GM10248 (cell line): Measurements from ENCODE around the gene IQGAP3.
A peak's percentile ranks its signal among the peaks of the same experiment; 100 is the strongest.

Source experiments
- CTCF ChIA-PET: fragments of 300-600 bp; sonication (Branson Sonifier 250); formaldehyde crosslinking; extraction: SDS; loops from one replicate; lab custom pipeline; 2021; ENCODE audit warnings: antibody characterized with exemption; lab: Yijun Ruan, JAX
- POLR2A ChIA-PET: fragments of 350-650 bp; sonication (Branson Sonifier 250); formaldehyde crosslinking; extraction: SDS; loops from one replicate; lab custom pipeline; 2020; ENCODE audit warnings: antibody characterized with exemption; lab: Yijun Ruan, JAX
- DNase-seq: peaks from one replicate; pipeline ENCODE4 v3.0.0; 2012; ENCODE audit errors: extremely low spot score
- TF ChIP-seq, protein P1 (sequence below): IDR thresholded peaks from 2 replicates; pipeline ENCODE4 v1.5.1; 2012; ENCODE audit warnings: mild to moderate bottlenecking, low read depth; ENCODE audit errors: extremely low read depth, missing control alignments, control extremely low read depth

The IQGAP3 gene

DNA sequence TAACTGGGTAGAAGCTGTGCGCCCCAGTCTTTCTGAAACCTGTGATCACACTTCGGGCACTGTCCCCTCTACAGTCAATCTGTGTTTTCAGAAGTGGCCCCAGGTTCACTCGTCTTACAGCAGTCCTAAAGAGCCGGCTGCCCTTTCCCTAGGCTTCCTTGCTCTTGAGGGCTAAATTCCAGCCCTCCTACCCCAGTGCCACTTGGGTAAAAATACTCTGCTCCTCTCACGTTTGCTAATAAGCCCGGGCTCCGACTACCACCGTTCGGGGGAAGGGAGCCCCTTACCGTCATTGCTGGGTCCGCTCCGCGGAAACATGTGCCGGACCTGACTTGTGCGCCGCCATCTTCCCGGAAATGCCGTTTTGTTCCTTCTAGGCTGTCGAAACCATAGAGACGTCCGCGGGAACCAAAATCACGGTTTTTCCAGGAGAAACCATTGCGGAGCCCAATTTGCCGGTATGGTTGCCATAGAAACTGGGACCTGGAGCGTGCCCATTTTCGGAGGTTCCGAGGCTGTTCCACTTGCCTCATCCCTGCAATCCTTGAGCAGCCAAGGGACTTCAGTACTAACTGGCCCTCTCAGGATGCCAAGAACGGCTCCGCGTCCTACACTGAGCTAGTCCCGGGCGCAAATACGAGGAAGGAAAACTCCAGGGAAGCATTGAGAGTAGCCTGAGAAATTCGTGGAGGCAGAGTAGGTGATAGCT is 28.9 kb upstream of the IQGAP3 start, which contains the start of gene GPATCH4:
GPATCH4 (minus strand) TSS at position 358 of the 709 bp plus-strand sequence.
- CTCF ChIA-PET, result interaction anchor here (0.7 to 3.3 kb wide), 13 partner anchors 10 to 215 kb away, joined by 3 to 14 read pairs (median 4); partner anchors contain the start of genes HAPLN2 and NAXE
- TF ChIP-seq, protein P1, sequence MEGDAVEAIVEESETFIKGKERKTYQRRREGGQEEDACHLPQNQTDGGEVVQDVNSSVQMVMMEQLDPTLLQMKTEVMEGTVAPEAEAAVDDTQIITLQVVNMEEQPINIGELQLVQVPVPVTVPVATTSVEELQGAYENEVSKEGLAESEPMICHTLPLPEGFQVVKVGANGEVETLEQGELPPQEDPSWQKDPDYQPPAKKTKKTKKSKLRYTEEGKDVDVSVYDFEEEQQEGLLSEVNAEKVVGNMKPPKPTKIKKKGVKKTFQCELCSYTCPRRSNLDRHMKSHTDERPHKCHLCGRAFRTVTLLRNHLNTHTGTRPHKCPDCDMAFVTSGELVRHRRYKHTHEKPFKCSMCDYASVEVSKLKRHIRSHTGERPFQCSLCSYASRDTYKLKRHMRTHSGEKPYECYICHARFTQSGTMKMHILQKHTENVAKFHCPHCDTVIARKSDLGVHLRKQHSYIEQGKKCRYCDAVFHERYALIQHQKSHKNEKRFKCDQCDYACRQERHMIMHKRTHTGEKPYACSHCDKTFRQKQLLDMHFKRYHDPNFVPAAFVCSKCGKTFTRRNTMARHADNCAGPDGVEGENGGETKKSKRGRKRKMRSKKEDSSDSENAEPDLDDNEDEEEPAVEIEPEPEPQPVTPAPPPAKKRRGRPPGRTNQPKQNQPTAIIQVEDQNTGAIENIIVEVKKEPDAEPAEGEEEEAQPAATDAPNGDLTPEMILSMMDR, result no peak

DNA sequence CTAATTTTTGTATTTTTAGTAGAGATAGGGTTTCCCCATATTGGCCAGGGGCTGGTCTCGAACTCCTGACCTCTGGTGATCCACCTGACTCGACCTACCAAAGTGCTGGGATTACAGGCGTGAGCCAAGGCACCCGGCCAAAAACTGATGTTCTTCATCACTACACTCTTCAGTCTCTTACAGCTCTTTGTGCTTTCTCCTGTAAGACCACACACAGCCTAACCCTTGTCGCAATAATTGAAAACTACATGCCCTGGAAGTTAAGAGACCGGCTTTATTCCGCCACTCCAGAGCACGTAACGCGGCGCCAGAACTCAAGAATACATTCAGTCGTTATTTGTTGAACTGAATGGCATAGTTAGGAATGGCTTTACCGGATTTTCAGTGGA is 28.4 kb upstream of the IQGAP3 start:
- ChIA-PET CTCF (interaction anchor here (0.9 to 3.3 kb wide), 13 partner anchors 8 to 215 kb away, joined by 3 to 14 read pairs (median 4); partner anchors contain the start of genes HAPLN2 and NAXE), POLR2A (interaction anchor here (0.8 kb wide), 1 partner anchor 100 kb away, joined by 3 read pairs; the partner anchor contains the start of gene MEF2D)
- TF ChIP-seq, protein P1, result no peak
- DNase-seq, result no peak

More for the DNA sequence above, 28.9 kb upstream of the IQGAP3 start, which contains the start of gene GPATCH4:
- POLR2A ChIA-PET, result interaction anchor here (0.7 to 0.8 kb wide), 2 partner anchors 100 to 144 kb away, joined by 3 read pairs; partner anchors contain the start of gene MEF2D
- peak; percentile 78 for DNase-seq

DNA sequence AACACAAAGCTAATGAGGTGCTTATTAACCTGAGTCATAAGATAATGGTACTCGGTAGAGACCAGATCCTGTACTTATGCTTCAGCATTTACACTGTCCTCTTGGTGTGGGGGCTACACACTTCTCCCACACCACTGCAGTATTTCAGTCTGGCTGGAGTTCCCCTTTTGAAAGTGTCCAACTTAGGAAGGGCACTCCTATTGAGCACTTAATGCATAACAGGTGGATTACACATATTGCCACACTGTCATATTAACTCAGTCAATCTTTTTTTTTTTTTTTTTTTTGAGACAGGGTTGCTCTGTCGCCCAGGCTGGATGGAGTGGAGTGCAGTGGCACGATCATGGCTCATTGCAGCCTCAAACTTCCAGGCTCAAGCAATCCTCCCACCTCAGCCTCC is 27.4 kb upstream of the IQGAP3 start:
- ChIA-PET POLR2A (interaction anchor here (0.7 kb wide), 1 partner anchor 24 kb away, joined by 4 read pairs; no protein-coding TSS in a partner anchor), CTCF (interaction anchor here (0.6 to 3.3 kb wide), 15 partner anchors 8 to 214 kb away, joined by 3 to 14 read pairs (median 4); partner anchors contain the start of gene NAXE)
- DNase-seq, result no peak
- TF ChIP-seq, protein P1, result no peak

DNA sequence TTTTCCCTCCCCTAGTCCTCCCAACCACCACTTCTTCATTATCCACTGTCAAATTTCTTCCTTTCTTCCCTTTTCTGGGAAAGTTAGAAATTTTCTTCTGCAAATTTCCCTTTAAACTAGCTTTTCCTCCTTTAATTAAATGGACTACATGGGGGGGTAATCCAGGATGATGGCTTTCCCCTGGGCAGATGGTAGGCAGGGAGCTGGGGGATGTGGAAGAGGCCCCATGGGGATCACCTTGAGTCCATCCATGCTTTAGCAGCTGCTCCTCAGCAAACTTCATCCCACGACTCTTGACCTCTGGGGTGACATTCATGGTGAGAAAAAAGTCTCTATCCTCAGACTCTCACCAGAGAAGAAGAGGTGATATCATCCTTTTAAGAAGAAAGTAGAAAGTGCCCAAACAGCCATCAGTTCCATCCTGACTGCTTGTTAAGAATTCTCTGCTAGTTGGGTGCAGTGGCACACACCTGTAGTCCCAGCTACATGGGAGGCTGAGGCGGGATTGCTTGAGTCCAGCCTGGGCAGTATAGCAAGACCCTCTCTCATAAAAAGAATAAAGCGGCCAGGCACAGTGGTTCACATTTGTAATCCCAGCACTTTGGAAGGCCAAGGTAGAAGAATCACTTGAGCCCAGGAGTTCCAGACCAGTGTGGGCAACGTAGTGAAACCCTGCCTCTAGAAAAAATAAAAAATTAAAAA is 26.5 kb upstream of the IQGAP3 start:
- DNase-seq, result no peak
- TF ChIP-seq, protein P1, result no peak
- POLR2A ChIA-PET, result no interaction called here
- CTCF ChIA-PET, result interaction anchor here (0.8 to 1.8 kb wide), 9 partner anchors 10 to 127 kb away, joined by 3 to 8 read pairs (median 3); no protein-coding TSS in a partner anchor

DNA sequence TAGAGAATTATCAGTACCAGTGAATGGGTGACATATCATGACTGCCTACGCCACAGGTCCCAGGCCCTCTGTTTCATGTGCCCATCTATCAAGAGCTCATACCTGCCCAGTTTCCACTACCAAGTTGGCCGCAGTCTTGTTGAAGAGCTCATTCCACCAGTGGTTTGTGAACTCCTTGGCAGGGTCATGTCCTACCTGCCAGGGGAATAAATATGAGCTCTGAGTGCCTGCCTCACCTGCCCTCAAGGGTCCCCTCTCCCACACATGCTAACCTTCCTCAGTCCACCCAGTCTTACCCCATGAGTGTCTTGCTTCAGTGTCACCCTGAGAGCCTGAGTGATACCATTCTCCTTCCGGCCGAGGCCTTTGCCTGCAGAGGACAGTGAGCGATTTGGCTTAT is 25.8 kb upstream of the IQGAP3 start:
- POLR2A ChIA-PET, result no interaction called here

More for the DNA sequence above, 25.8 kb upstream of the IQGAP3 start:
- no peak for DNase-seq
- TF ChIP-seq, protein P1, result no peak
- CTCF ChIA-PET, result interaction anchor here (0.7 to 1.8 kb wide), 7 partner anchors 10 to 118 kb away, joined by 3 to 6 read pairs (median 4); no protein-coding TSS in a partner anchor
